Thyroid gland (tissue), 4 donors: ENCODE results near the gene ADD1.

Experiments
- CTCF ChIP-seq, 6 experiments: fragments of 200-600 bp in 3 of 6; fragments of 450-650 bp in 3 of 6; sonication (generic) in 3 of 6; IDR thresholded peaks; one replicate each; pipeline ENCODE4 v1.5.1; 2016 to 2019; ENCODE audit warnings: antibody characterized with exemption in 6 of 6, mild to moderate bottlenecking in 2 of 6, inconsistent platforms in 1 of 6, moderate library complexity in 1 of 6
- POLR2A ChIP-seq, 2 donors: fragments of 450-650 bp; IDR thresholded peaks; one replicate each; pipeline ENCODE4 v1.6.1; 2017; ENCODE audit warnings: antibody characterized with exemption in 2 of 2, mild to moderate bottlenecking in 2 of 2, moderate library complexity in 1 of 2

- TF ChIP-seq CTCF (IDR thresholded peaks at IDR 0.05) (no peak), POLR2A (IDR thresholded peaks at IDR 0.05) (no peak)
Observed at GRCh38 chr4:2804973-2805501, 38.6 kb upstream of the ADD1 start.
